NOMO-1 treated with dmso at 0.1 percent for 144 hours (cell line): ENCODE measurements around the gene TMEM8B.
"Not testable (repeated sequence)": the region's sequence is repeated elsewhere in the genome, so short reads cannot be mapped to it uniquely, and the experiment has no call there.

ENCODE experiments used
- DNase-seq: peaks from one replicate; lab custom pipeline; 2025; ENCODE audit not compliant: unreplicated experiment; lab: John Stamatoyannopoulos, UW

TMEM8B gene

GRCh38 chr9:35861161-35861897, 32.3 kb downstream of the TMEM8B start:
- no peak for DNase-seq

- DNase-seq = no peak
Measured at GRCh38 chr9:35862328-35862727, 33.3 kb downstream of the TMEM8B start.

DNA sequence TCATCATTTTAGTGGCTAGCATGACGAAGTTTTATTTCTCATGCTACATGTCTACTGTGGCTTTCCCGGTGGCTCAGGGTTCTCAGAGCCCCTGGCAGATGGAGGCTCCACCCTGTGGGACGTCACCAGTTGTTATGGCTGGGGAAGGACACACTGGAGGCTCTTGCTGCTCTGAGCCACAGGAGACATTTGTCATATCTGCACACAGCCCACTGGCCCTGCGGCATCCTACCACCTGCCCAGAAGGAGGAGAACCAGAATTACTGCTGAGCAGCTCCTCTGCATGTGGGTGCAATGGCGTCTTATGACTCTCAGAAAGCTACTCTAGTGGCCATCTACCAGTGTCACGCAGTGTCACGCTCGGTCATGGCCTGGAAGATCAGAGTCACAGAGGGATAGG, 34.6 kb downstream of the TMEM8B start:
- no peak for DNase-seq

DNA sequence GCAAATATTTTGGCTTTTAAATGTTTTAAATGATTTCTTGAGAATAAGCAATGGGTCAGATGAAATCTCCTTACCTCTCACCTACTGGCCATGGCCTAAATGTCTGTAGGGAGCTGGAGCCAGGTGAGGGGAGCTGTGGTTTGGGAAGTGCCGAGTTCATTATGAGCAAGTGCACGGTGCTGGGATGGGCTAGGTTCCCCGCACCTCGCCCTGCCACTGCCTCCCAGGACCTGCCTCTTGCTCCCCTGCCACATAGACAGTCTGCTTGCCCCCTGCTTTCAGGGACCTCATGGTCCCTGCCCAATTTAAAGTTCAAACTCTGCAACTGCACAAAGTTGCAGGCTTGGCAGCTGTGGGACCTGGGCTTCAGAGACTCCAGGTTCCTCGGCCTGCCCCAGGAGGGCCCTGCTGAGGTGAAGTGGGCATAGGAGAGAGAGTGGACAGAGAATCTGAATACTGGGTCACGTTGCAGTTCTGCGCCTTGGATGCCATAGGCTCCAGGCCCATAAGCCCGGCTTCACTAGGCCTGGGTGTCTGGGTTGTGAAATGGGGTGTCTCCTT, 35.7 kb downstream of the TMEM8B start:
- no peak for DNase-seq

- no peak for DNase-seq
Measured at GRCh38 chr9:35867538-35867937, 38.5 kb downstream of the TMEM8B start.

GRCh38 chr9:35868933-35869332, 39.9 kb downstream of the TMEM8B start:
- no peak for DNase-seq

DNA sequence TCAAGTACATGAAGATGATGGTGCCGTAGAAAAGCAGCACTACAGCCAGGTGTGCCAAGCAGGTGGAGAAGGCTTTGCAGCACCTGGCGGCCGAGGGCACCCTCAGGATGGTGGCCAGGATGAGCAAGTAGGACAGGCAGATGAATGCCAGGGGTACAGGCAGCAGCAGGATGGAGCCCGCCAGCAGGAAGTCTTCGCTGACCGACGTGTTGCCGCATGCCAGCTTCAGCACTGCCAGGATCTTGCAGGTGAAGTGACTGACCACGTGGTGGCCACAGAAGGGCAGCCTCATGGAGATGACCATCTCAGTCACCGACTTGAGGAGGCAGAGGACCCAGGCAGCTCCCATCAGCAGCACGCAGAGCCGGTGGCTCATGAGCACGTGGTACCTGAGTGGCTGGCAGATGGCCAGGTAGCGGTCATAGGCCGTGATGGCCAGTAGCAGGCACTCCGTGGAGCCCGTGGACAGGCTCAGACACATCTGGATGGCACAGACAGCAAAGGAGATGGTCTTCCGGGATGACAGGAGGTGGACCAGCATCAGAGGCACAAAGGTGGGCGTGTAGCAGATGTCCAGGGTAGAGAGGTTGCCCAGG, 40.7 kb downstream of the TMEM8B start:
- no peak for DNase-seq

GRCh38 chr9:35870351-35870923, 41.4 kb downstream of the TMEM8B start, which contains the start of gene OR13J1:
Gene OR13J1 (minus strand): TSS chr9:35870401. CDS start chr9:35870401, 0 bp downstream.
- no peak for DNase-seq

DNA sequence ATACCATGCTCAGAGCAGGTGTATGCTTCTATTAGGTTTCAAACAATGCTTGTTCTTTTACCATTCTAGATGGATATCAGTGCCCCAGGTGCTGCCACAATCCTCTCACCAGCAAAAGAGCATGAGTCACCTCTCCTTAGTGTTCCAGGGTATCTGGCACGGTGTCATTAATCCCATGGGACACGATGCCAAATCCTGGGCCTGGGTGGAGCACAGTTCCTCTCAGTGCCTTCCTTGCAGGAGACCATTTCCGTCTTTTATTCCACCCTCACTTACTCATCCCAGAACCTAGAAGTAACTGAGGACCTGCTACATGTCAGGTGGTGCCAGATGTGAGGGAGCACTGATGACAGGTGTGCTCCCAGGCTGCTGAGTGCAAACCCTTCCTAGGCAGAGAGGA, 42.5 kb downstream of the TMEM8B start:
- no peak for DNase-seq

DNA sequence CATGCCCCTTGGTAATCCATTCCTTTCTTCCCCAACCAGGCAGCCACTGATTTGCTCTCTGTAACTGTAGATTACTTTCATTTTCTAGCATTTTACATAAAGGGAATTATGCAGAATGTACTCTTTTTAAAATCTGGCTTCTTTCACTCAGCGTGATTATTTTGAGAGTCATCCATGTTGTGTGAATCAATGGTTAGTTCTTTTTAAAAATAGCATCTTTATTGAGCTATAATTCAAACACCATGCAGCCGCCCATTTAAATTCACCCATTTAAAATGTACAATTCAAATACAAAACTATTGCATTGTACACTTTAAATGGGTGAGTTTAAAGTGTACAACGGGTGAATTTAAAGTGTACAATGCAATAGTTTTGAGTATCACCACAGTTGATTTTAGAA, 43.5 kb downstream of the TMEM8B start:
- no peak for DNase-seq

- DNase-seq = peak; percentile 16
Measured at GRCh38 chr9:35882263-35882848, 53.3 kb downstream of the TMEM8B start.

DNA sequence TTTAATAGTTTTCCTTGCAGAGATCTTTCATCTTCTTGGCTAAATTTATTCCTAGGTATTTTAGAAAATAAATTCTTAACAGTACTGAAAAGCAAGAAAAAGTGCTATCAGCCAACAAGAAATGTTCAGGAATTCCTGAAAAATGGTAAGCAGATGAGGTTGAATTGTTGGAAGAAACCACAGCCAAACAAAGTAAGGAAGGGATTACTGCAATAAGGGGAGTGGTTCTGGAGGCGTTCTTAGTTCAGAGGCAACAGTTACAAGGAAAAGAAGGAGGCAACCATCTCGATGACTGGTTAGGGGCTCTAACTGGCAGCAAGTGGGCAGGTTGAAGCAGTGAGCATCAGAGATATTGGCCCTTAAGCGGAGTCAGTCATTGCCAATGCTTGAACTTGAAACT, 54.0 kb downstream of the TMEM8B start:
- no peak for DNase-seq

DNA sequence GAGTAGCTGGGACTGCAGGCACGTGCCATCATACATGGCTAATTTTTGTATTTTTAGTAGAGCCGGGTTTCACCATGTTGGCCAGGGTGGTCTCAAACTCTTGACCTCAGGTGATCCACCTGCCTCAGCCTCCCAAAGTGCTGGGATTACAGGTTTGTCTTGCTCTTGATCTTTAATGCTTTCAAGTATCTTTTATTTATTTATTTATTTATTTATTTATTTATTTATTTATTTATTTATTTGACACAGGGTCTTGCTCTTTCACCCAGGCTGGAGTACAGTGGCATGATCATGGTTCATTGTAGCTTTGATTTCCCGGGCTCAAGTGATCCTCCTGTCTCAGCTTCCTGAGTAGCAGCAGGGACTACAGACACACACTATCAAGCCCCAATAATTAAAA, 55.9 kb downstream of the TMEM8B start:
- DNase-seq = not testable (repeated sequence)

DNA sequence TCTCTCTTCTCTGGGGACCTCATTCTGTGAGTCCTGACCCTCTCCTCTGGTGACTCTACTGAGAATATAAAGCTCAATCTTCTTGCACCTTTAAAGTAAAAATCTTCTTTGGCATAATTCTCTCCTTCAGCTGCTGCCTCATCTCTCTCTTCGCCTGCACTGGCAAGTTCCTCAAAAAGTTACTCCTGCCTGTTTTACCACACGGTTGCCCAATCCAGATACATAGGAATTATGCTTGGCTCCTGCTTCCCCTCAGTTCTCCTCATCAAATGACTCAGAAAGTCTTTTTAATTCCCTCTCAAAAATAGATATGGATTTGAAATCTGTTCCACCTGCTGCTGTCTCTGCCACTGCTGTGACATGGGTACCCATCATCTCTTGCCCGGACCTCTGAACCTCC, 62.6 kb downstream of the TMEM8B start:
- peak; percentile 58 for DNase-seq

- no peak for DNase-seq
Measured at GRCh38 chr9:35892051-35892450, 63.0 kb downstream of the TMEM8B start.

DNA sequence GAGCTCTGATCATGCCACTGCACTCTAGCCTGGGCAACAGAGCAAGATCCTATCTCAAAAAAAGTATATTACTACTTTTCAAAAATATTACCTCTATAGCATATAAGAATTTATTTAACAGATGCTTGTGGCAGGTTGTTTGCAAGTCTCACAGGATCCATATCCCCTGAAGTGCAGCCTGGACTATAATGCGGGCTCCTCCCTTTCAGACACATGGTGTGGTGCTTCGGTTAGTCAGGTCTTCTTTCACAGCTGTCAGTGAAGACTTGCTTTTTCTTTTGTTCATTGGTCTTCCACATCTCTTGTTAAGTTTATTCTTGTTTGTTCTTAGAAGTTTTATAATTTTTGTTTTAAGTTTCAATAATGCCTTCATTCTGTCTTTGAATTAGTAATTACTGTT, 67.5 kb downstream of the TMEM8B start:
- no peak for DNase-seq

DNA sequence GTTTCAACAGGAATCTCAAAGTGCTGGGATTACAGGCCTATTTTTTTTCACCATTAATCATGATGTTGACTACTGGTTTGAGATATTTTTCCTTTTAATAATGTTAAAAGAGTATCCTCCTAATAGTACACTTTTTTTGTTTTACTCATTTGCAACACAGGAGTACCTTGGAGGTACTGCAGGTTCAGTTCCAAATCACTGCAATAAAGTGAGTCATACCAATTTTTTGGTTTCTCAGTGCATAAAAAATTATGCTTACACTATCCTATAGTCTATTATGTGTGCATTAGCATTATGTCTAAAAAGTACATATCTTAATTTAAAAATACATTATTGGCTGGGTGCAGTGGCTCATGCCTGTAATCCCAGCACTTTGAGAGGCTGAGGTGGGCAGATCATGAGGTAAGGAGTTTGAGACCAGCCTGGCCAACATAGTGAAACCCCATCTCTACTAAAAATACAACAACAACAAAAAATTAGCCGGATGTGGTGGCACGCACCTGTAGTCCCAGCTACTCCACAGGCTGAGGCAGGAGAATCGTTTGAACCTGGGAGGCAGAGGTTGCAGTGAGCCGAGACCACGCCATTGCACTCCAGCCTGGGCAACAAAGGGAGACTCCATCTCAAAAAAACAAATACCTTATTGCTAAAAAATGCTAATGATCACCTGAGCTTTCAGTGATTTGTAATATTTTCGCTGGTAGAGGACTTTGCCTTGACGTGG, 68.5 kb downstream of the TMEM8B start:
- not testable (repeated sequence) for DNase-seq

GRCh38 chr9:35898337-35898736, 69.3 kb downstream of the TMEM8B start:
- no peak for DNase-seq

DNA sequence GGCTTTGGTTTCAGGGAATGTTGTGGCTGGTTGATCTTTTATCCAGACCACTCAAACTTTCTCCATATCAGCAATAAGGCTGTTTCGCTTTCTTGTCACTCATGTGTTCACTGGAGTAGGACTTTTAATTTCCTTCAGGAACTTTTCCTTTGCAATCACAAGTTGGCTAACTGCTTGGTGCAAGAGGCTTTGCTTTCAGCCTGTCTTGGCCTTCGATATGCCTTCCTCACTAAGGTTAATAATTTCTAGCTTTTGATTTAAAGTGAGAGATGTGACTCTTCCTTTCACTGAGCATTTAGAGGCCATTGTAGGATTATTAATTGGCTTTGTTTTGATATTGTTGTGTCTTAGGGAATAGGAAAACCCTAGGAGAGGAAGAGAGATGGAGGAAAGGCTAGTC, 70.0 kb downstream of the TMEM8B start:
- DNase-seq = no peak

DNA sequence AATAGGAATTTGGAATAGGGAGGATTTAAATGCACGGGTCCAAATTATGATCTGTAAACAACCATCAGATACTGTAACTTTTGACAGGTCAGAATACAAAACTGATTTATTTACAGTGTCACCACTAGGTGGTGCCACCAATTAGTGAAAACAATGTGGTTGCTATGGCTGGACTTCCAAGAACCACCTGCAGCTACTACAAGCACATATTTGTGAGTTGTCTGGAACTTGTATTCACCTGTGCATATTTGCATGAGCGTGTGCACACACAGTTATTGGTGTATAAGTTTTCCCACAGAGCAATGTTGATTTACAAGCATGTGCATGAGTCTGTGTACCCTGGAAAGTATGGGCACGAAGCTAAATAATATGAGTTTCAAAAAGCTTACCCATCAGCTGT, 74.0 kb downstream of the TMEM8B start:
- DNase-seq = peak; percentile 19

DNA sequence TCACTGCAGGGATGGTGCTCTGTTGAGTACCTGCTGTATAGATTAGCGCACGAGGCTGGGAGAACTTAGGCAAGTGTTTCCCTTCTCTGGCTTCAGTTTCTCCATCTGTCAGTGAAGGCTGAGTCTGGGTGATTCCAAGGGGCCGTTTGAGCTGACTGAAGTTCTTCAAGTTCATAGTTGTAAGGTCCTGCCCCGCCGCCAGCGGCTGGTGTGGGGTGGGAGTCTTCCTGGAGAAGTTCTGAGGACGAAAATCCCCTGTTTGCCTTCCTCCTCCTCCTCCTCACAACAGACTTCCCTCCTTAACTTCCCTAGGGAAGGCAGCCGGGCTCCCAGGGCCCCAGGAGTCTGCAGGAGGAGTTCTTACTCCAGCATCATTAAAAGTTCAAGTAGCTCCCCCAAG, 75.3 kb downstream of the TMEM8B start:
- DNase-seq = no peak
